Esophagus muscularis mucosa (tissue), 4 donors: ENCODE measurements around the gene PRDM1.

Experiments used
- EP300 ChIP-seq: sonication (generic); formaldehyde crosslinking; IDR thresholded peaks from one replicate; pipeline ENCODE4 v1.6.1; 2017; ENCODE audit warnings: antibody characterized with exemption
- POLR2A ChIP-seq: fragments of 450-650 bp; IDR thresholded peaks from one replicate; pipeline ENCODE4 v1.6.1; 2017; ENCODE audit warnings: antibody characterized with exemption, moderate library complexity, mild to moderate bottlenecking, low read depth
- POLR2AphosphoS5 ChIP-seq, 2 donors: sonication (generic); formaldehyde crosslinking; IDR thresholded peaks; one replicate each; pipeline ENCODE4 v1.6.1; 2017; ENCODE audit warnings: antibody characterized with exemption in 2 of 2
- TF ChIP-seq, protein P1 (sequence below), 3 experiments: fragments of 200-600 bp in 2 of 3; fragments of 450-650 bp in 1 of 3; sonication (generic) in 2 of 3; IDR thresholded peaks; one replicate each; pipeline ENCODE4 v1.5.1; 2017 to 2019; ENCODE audit warnings: antibody characterized with exemption in 3 of 3, mild to moderate bottlenecking in 2 of 3, moderate library complexity in 1 of 3

DNA sequence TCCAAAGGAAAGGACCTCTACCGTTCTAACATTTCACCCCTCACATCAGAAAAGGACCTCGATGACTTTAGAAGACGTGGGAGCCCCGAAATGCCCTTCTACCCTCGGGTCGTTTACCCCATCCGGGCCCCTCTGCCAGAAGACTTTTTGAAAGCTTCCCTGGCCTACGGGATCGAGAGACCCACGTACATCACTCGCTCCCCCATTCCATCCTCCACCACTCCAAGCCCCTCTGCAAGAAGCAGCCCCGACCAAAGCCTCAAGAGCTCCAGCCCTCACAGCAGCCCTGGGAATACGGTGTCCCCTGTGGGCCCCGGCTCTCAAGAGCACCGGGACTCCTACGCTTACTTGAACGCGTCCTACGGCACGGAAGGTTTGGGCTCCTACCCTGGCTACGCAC is 18.8 kb downstream of the PRDM1 start:
- TF ChIP-seq, protein P1, sequence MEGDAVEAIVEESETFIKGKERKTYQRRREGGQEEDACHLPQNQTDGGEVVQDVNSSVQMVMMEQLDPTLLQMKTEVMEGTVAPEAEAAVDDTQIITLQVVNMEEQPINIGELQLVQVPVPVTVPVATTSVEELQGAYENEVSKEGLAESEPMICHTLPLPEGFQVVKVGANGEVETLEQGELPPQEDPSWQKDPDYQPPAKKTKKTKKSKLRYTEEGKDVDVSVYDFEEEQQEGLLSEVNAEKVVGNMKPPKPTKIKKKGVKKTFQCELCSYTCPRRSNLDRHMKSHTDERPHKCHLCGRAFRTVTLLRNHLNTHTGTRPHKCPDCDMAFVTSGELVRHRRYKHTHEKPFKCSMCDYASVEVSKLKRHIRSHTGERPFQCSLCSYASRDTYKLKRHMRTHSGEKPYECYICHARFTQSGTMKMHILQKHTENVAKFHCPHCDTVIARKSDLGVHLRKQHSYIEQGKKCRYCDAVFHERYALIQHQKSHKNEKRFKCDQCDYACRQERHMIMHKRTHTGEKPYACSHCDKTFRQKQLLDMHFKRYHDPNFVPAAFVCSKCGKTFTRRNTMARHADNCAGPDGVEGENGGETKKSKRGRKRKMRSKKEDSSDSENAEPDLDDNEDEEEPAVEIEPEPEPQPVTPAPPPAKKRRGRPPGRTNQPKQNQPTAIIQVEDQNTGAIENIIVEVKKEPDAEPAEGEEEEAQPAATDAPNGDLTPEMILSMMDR (IDR thresholded peaks at IDR 0.05) = no peak
- TF ChIP-seq POLR2A = no peak
- no peak for TF ChIP-seq EP300
- no peak for TF ChIP-seq POLR2AphosphoS5 (IDR thresholded peaks at IDR 0.05)
